OCI-LY1 (cell line): ENCODE results near the gene PRKD2.

Source experiments
- H2AFZ ChIP-seq: fragments of 200-600 bp; sonication (generic), shearing (Covaris generic); 2 replicates; pipeline ENCODE4 v1.6.0; 2014; ENCODE audit warnings: antibody characterized with exemption, mild to moderate bottlenecking, low read length
- H3F3A ChIP-seq: fragments of 200-600 bp; sonication (generic), shearing (Covaris generic); 2 replicates; pipeline ENCODE4 v1.6.0; 2014; ENCODE audit warnings: mild to moderate bottlenecking, antibody characterized with exemption, low read length, moderate library complexity; ENCODE audit not compliant: insufficient read depth
- H3K27ac ChIP-seq: fragments of 200-600 bp; sonication (generic); 2 replicates; pipeline ENCODE4 v1.5.1; 2014; ENCODE audit warnings: low read length, mixed run types, mild to moderate bottlenecking, low read depth; ENCODE audit not compliant: poor library complexity, severe bottlenecking
- H3K27me3 ChIP-seq: fragments of 200-600 bp; sonication (generic); 2 replicates; pipeline ENCODE4 v1.6.0; 2014; ENCODE audit warnings: antibody characterized with exemption, mild to moderate bottlenecking, low read length, moderate library complexity; ENCODE audit not compliant: insufficient read depth
- H3K36me3 ChIP-seq: fragments of 200-600 bp; sonication (generic); 2 replicates; pipeline ENCODE4 v1.6.1; 2014; ENCODE audit warnings: mild to moderate bottlenecking, antibody characterized with exemption, low read length, moderate library complexity, mixed read lengths; ENCODE audit not compliant: insufficient read depth
- H3K4me1 ChIP-seq: fragments of 200-600 bp; sonication (generic); 2 replicates; pipeline ENCODE4 v1.5.1; 2014; ENCODE audit warnings: mild to moderate bottlenecking, low read length, moderate library complexity; ENCODE audit not compliant: insufficient read depth, severe bottlenecking
- H3K4me2 ChIP-seq: fragments of 200-600 bp; sonication (generic), shearing (Covaris generic); 2 replicates; pipeline ENCODE4 v1.6.1; 2014; ENCODE audit warnings: low read length
- H3K4me3 ChIP-seq: fragments of 200-600 bp; sonication (generic); 2 replicates; pipeline ENCODE4 v1.5.1; 2014; ENCODE audit warnings: low read length, low read depth, mild to moderate bottlenecking, mixed read lengths; ENCODE audit not compliant: poor library complexity, severe bottlenecking
- H3K79me2 ChIP-seq: fragments of 200-600 bp; shearing (Covaris generic); 2 replicates; pipeline ENCODE4 v1.6.1; 2016; ENCODE audit warnings: mixed run types, low read length, mixed read lengths; ENCODE audit not compliant: insufficient read depth
- H3K9ac ChIP-seq: fragments of 200-600 bp; sonication (generic), shearing (Covaris generic); 2 replicates; pipeline ENCODE4 v1.6.1; 2014; ENCODE audit warnings: mild to moderate bottlenecking, low read length, mixed read lengths
- H3K9me2 ChIP-seq: fragments of 200-600 bp; sonication (generic), shearing (Covaris generic); 2 replicates; pipeline ENCODE4 v1.6.1; 2014; ENCODE audit warnings: low read depth, mild to moderate bottlenecking, low read length, mixed read lengths
- H3K9me3 ChIP-seq: fragments of 200-600 bp; shearing (Covaris generic); 2 replicates; pipeline ENCODE4 v1.6.1; 2014; ENCODE audit warnings: low read length, mixed read lengths
- H4K20me1 ChIP-seq: fragments of 200-600 bp; sonication (generic), shearing (Covaris generic); 2 replicates; pipeline ENCODE4 v1.6.0; 2016; ENCODE audit warnings: mild to moderate bottlenecking, low read length; ENCODE audit not compliant: insufficient read depth
- EZH2 ChIP-seq: fragments of 200-600 bp; sonication (generic), shearing (Covaris generic); IDR thresholded peaks from 2 replicates; pipeline ENCODE4 v1.8.0; 2017; ENCODE audit warnings: borderline replicate concordance, mixed run types, mild to moderate bottlenecking, antibody characterized with exemption, low read length, moderate library complexity, mixed read lengths
- TF ChIP-seq, protein P1 (sequence below): fragments of 200-600 bp; sonication (generic), shearing (Covaris generic); IDR thresholded peaks from 2 replicates; pipeline ENCODE4 v1.5.1; 2017; ENCODE audit warnings: mild to moderate bottlenecking, antibody characterized with exemption, low read length, moderate library complexity, mixed read lengths

The PRKD2 gene

DNA sequence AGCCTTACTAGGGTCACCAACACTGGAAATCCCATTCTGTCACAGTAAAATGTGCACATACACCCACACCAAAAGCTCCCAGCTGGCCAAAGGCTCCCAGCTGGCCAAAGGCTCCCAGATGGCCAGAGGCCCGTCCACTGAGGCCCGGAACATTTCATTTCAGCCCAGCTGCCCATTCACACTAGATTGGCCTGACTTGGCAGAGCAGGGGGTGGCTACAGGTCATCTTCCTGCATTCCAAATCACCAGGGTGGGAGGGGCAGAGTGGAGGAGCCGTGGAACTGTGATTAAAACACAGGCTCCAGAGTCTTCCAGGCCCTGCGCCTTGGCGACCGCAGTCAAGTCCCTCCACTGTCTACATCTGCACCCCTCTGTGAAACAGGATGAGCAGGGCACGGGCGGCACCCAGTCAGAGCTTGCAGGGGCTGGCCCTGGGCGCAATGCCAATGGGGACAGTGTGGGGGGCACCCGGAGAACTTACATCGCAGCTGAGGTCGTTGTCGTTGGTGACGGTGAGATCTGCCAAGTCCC lies 10.1 kb upstream of the PRKD2 start:
- H4K20me1 ChIP-seq = no peaks in the 10 kb centered on the region
- no peaks in the 10 kb centered on the region for H3K9me3 ChIP-seq
- peaks cover 91% of the 10 kb centered on the region for H3K36me3 ChIP-seq
- H3K9ac ChIP-seq = no peak overlapping the region
- no peak overlapping the region for H3K27ac ChIP-seq
- no peaks in the 10 kb centered on the region for H3F3A ChIP-seq
- H3K4me1 ChIP-seq = peaks cover 16% of the 10 kb centered on the region
- H3K4me3 ChIP-seq = no peak overlapping the region
- H3K9me2 ChIP-seq = no peaks in the 10 kb centered on the region
- no peak for TF ChIP-seq EZH2
- TF ChIP-seq, protein P1, sequence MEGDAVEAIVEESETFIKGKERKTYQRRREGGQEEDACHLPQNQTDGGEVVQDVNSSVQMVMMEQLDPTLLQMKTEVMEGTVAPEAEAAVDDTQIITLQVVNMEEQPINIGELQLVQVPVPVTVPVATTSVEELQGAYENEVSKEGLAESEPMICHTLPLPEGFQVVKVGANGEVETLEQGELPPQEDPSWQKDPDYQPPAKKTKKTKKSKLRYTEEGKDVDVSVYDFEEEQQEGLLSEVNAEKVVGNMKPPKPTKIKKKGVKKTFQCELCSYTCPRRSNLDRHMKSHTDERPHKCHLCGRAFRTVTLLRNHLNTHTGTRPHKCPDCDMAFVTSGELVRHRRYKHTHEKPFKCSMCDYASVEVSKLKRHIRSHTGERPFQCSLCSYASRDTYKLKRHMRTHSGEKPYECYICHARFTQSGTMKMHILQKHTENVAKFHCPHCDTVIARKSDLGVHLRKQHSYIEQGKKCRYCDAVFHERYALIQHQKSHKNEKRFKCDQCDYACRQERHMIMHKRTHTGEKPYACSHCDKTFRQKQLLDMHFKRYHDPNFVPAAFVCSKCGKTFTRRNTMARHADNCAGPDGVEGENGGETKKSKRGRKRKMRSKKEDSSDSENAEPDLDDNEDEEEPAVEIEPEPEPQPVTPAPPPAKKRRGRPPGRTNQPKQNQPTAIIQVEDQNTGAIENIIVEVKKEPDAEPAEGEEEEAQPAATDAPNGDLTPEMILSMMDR = no peak
- no peaks in the 10 kb centered on the region for H3K27me3 ChIP-seq
- H2AFZ ChIP-seq = no peak overlapping the region
- no peaks in the 10 kb centered on the region for H3K79me2 ChIP-seq
- H3K4me2 ChIP-seq = no peak overlapping the region

DNA sequence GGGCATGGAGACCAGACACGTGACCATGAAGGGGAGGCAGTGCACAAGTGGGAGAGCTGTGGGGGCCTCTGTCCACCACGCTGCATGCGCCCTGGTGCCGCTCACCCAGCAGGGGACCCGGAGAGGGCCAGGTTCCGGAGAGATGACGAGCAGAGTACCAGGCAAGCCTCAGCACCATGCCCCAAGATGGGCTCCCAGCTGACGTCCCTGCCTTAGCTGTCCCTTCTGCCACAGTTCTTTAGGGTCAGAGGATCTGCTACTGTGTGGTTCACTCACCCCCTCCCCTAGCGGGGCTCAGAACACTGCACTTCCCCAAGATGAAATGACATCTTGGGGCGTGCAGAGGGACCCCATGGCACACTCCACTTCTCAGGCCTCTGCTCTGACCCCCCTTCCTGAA lies 9.6 kb upstream of the PRKD2 start:
- H3K9me3 ChIP-seq = no peaks in the 10 kb centered on the region
- H3K9ac ChIP-seq = no peak overlapping the region
- no peak overlapping the region for H2AFZ ChIP-seq
- no peaks in the 10 kb centered on the region for H3K9me2 ChIP-seq
- no peaks in the 10 kb centered on the region for H3F3A ChIP-seq
- H3K4me3 ChIP-seq = no peak overlapping the region
- H3K4me1 ChIP-seq = peaks cover 17% of the 10 kb centered on the region
- no peaks in the 10 kb centered on the region for H3K79me2 ChIP-seq
- H3K36me3 ChIP-seq = peaks cover 96% of the 10 kb centered on the region
- TF ChIP-seq EZH2 = no peak
- TF ChIP-seq, protein P1 = no peak
- H3K4me2 ChIP-seq = no peak overlapping the region
- H3K27ac ChIP-seq = no peak overlapping the region
- no peaks in the 10 kb centered on the region for H3K27me3 ChIP-seq
- no peaks in the 10 kb centered on the region for H4K20me1 ChIP-seq

DNA sequence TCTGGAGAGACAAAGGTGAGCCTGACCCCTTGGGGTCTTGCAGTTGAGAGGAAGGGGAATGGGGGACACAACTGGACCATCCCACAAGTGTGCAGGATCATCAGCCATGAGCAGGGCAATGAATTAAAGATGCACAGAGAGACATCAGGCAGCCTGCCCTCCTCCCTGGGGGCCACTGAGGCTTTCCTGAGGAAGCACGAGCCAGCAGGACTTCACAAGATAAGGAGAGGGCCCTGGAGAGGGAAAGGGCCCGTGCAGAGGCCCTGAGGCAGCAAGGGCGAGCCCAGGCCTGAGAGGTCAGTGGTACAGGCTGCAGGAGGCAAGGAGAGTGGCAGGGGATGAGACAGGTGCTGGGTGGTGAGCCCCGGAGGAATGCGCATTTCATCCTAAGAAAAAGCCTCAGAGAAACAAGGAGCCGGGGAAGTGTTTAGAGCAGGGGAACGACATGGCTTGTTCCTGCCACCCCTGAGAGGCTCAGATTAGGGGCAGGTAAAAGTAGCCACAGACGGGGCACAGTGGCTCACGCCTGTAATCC lies 9.0 kb upstream of the PRKD2 start:
- H3K9me3 ChIP-seq = no peaks in the 10 kb centered on the region
- no peaks in the 10 kb centered on the region for H3K79me2 ChIP-seq
- peaks cover 96% of the 10 kb centered on the region for H3K36me3 ChIP-seq
- no peak overlapping the region for H3K4me3 ChIP-seq
- no peak overlapping the region for H2AFZ ChIP-seq
- H3K4me1 ChIP-seq = peaks cover 23% of the 10 kb centered on the region
- H3F3A ChIP-seq = no peaks in the 10 kb centered on the region
- H3K9ac ChIP-seq = no peak overlapping the region
- no peaks in the 10 kb centered on the region for H3K27me3 ChIP-seq
- no peaks in the 10 kb centered on the region for H4K20me1 ChIP-seq
- no peak for TF ChIP-seq EZH2
- no peak overlapping the region for H3K4me2 ChIP-seq
- H3K27ac ChIP-seq = no peak overlapping the region
- no peaks in the 10 kb centered on the region for H3K9me2 ChIP-seq
